GM18868 (cell line): Measurements from ENCODE around the gene ISYNA1.

Experiments
- ATAC-seq: cut with Tn5 transposase; IDR thresholded peaks from one replicate; pipeline ENCODE4 v1.9.1; 2021; ENCODE audit warnings: mild to moderate bottlenecking, moderate library complexity; ENCODE audit not compliant: unreplicated experiment

Gene ISYNA1

DNA sequence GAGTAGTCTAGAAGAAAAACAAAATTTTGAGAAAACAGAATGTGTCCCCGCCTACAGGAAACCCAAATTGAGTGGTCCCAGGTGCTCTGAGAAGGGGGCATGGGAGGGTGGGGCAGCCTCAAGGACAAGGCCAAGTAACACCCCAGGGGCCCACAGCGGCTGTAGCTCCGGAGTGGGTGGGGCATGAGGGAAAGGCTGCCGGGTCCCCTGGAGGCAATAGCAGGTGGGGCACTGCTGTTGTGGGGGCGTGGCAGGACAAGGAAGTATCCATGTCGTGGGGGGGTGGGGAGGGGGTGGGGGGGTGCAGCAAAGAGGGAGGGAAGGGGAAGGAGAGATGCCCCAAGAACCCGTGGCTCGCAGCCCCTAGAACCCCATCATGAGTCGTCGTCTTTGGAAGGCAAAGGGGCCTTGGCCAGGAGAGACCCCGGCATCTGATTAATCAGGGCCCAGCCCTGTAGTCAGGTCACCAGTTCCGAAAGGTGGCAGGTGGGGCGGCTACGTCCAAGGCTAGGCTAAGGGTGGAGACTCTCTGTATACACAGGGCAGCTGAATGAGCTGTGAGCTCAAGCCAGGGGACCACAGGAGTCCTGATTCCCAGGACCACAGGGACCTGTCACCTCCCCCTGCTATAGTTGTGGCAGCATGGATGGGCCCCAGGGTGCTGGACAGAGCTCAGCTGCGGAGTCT is 7.5 kb upstream of the ISYNA1 start:
- no peak for ATAC-seq

DNA sequence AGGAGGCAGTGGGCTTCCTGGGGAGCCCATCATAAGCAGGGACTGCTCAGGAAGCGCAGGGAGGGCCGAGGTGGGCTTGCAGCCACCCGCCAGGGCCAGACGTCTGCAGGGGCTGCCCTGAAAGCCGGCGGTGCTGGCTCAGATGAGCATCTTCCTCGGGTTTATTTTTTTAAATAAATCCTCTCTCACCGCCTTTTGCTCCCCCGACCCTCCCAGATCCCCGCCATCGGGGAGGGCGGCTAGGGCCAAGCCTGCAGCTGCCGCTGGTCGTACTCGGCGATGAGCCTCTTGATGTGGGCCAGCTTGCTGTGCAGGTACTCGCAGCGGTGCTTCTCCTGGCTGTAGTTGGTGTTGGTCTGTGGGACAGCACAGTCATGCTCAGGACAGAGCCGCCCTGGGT is 6.6 kb upstream of the ISYNA1 start:
- no peak for ATAC-seq

DNA sequence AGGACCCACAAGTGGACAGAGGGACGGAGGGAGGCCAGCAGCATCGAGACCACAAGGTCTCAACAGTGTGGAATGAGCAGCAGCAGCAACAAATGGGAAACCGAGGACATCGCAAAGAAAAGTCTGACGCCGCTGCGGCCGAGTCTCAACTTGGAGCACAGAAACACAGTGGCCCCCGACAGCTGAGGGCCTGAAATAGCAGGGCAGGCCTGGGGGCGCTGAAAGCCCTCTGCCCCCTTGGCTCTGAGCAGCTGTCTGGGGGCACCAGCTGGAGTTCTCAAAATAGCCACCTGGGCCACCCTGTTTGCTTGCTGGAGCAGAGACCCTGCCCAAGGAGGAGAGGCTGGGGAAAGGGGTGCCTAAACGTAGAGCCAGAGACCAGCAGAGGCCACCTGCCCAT is 5.9 kb upstream of the ISYNA1 start:
- ATAC-seq: no peak

DNA sequence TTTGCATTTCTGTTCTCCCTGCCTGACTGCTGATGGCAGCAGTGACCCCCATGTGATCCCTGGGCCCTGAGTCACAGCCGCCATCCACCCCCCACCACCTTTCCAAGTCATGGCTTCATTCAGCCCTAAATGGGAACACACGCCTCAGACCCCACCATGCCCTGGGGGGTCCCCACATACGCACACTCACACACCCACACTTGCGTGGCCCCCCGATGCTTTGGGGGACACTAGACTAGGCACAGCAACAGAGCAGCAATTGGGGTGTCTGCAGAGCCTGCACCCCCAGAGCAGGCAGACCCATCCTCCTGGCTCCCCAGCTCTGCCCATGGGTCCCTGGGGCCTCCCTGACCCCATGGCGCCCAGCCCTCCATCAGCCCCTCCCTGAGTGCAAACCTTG is 5.5 kb upstream of the ISYNA1 start:
- no peak for ATAC-seq

DNA sequence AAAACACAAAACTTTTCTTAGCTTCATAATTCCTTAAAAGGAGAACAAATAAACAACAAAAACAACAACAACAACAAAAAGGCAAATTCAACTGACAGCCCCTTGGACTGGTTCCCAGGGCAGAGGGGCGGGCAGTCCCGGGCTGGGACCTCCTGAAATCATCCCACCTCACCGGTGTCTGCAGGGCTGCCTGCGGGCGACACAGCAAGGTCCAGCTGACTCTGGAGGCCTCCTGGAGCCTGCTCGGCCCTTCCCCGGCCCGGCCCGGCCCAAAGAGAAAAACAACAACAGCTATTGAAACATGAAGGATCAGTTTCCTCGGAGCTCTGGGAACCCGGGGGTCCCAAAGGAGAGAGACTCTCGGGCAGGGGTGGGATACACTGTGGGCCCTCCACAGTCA is 5.0 kb upstream of the ISYNA1 start:
- ATAC-seq: no peak

DNA sequence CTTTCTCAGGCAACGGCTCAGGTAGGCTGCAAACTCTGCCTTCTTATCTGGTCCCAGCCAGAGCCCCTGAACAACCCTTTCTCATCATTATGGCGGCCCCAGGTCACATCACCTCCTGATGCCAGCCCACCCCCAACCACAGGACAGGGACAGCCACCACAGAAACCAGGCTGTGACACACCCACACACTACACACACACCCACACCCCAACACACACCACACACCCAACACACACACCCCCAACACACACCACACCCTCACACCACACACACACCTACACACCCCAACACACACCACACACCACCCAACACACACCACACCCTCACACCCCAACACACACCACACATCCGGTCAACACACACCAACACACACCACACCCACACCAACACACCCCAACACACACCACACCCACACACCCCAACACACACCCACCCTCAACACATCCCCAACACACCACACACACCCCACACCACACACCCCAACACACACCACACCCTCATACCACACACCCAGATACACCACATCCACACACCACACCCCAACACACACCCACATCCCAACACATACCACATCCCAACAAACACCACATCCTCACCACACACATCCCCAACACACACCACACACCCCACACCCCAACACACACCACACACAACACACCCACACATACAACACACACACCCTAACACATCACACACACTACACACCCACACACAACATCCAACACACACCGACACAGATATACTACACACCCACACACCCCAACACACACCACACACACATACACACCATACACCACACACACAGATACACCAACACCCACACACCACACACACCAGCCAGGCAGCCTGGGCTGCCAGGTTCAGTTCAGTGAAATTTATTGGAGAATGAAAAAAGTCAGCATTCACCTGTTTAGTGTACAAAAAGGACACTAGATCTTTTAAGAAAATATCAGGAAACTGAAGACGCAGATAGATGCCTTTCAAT is 4.2 kb upstream of the ISYNA1 start:
- ATAC-seq: no peak

DNA sequence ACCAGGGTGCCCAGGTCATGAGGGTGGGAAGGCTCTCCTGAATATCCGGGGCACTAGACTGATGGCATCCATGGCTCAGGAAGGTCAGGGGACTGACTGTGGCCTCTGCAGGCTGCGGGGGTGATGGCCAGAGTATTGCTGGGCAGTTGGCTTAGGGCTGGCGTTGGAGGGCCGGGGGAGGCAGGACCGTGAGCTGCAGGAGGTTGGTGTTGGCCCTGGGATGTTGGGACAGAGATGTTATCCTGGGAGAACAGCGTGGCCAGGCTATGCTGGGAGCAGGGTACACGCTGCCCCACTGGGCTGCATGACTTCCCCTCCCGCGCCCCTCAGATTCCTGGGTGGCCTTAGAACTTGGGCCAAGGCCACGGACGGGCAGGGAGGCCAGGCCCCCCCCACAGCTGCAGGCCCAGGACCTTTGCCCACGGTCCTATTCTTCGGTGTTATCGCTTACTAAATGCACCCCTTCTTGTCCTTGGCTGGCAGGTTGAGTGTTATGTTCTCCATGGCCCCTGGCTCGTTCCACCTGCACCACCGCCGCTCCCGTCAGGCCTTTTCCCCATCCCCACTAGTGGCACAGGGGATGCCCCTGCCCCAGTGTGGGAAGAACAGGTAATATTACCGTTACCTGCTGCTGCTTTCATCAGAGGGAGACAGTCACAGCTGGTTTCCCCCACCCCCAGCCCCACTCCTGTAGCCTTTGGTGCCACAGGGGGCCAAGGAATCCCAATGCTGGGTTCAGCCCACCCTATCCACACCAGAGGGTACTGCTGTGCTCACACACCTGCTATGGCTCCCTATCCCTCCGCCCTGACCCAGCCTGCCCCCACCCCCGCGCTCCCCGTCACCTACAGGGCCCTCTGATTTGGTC is 3.2 kb upstream of the ISYNA1 start:
- no peak for ATAC-seq

DNA sequence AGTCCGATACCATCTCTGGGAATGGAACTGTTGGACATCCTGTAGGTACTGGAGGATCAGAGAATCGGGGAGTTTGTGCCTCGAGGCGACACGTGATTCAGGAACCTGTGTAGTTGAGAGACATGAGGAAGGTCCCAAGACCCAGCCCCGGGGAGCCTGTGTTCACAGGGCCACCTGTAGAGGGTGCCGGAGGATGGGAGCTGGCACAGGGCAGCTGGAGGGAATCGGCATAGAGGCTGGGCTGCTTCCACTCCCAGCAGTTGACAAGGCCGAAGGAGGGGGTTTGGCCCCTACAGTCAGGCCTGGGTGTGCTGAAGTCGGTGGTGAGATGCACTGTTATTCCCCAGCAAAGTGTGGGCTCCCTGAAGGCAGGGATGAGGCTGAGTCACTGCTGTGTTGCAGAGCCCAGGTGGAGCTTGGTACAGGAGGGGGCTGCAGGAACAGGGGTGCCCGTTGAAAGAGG is 2.5 kb upstream of the ISYNA1 start:
- ATAC-seq: no peak

DNA sequence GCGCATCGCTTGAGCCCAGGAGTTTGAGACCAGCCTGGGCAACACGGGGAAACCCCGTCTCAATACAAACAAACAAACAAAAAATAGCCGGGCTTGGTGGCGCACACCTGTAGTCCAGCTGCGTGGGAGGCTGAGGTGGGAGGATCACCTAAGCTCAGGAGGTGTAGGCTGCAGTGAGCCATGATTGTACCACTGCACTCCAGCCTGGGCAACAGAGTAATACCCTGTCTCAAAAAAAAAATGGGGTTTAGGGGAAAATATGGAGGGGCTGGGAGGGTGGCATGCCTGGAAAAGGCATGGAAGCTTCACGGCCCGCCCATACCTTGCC is 1.9 kb upstream of the ISYNA1 start:
- ATAC-seq: no peak

DNA sequence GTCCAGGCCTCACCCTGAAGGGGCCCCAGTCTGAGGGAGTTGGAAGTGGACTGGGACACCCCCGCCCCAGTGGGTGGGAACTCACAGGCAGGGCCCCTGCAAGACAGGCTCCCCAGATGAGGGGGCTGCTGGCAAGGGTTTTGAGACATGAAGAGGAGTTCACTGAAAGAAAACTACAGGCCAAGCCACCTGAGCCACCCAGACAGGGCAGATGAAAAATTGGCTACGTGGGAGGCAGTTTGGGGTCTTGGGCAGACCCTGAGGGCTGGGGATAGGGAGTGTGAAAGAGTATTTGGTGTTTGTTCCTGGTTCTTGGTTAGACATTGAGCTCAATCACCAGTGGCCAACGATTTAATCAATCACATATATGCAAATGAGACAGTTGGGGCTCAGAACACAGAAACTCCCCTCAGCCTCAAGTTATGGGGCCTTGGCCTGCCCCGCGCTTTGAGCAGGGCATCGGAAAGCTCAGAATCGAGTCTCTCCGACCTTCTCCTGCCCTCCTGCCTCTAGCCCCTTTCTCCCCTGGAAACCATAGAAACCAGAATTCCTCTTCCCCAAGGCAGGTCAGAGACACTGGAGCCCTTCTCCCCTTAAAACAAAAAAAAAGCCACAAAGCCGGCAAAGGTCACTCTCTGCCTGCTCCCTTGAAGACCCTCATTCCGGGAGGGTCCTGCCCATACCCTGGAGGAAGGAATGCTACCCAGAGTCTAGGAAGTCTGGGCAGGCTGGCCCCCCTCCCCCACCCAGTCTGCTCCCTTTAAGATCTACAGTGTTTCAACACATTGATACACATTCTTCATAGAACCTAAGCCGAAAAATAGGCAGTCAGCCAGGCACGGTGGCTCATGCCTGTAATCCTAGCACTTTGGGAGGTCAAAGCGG is 1.3 kb upstream of the ISYNA1 start:
- no peak for ATAC-seq

DNA sequence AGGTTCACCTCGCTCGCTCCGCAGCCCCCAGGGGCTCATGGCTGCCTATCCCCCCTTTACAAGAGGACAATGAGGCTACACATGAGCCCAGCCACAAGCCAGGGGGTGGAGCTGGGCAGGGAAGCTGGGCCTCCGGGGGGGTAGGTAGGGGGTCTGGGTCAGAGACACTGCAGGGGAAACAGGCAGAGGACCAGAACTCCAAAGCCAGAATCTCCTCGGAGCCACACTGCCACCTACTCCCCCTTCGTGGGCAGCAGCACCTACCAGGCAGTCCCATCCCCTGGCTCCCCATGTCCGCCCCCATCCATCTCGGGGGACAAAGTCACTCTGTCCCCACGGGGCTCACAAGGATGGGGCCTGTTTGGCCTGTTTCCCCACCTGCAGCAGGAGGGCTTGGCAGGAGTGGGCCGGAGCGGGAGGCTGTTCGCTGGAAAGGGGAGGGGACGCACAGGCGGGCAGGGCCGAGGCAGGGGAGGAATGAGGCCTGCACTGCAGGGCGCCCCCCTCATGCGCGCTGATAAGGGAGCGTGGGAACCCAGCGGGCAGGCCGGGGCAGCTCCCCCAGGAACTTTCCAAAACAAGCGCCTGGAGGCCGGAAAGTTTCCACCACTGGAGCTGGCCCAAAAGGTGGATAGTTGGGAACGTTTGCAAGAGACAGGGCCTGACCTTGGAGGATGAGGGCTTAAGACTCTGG is 545 bp upstream of the ISYNA1 start:
- ATAC-seq: no peak

DNA sequence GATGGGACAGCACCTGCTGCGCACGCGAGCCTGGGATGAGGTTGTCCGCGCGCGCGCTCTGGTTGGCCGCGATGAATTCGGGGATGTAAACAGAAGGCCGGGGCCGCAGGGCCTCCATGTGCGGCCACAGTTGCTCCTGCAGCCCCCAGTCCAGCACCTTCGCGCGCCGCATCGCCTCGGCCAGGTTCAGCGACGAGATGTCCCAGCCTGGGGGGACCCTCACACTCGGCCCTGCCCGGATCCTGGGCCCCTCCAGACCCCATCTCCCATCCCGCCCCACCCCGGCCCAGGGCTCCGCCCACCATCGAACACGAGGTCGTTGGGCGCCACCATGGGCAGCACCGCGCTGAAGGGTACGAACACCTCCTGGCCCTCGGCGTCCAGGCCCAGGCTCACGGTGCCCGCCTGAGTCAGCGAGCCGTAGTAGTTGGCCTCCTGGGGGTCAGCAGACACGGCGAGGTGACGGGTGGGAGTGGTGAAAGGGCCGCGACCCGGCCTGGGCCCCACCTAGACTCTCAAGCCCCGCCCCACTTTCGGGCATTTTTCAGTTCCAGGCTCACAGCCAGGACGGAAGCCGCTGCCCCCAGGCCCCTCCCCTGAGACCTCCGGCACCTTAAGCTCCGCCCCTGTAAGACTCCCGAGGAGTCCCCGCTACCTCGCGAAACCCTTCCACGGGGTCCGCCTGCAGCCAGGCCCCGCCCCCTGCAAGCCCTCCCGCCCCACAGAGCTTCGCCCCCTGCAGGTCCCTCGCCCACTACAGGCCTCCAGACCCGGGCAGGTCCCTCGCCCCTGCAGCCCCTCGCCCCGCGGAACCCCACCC is 1.1 kb downstream of the ISYNA1 start:
- peak; percentile 40 for ATAC-seq

DNA sequence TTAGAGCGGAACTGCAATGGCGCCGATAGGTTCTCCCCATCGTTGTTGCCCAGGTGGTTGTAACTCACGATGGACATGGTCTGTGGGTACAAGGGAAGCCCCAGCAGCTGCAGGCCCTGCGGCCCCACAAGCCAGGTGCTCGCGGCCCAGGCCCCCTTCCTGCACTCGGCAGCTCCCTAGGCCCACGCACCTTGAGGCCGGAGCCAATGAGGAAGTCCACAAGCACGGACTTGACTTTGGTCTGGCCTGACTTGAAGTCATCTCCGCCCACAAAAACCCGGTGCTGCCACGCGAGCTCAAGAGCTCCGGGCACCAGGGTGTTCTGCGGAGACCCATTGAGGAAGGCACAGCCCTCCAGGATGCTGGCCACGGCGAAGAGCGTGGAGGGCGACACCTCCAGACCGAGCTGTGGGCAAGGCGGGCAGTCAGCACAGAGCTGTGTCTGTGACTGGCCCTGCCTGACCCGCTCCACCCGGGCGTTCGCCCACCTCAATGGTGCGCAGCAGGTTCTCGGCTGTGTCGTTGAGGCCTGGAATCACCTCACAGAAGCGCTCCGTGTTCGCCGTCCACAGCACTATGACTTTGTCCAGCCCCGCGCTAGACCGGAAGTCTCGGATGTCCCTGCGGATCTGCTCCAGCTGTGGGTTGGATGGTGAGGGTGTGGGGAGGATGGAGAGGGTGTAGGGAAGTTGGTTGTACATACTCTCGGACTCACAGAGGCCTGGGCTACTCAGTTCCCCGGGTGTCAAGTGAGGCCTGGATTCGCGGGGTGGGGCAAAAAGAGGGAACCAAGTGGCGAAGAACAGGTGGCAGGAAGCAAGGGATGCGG is 1.9 kb downstream of the ISYNA1 start:
- ATAC-seq: no peak

DNA sequence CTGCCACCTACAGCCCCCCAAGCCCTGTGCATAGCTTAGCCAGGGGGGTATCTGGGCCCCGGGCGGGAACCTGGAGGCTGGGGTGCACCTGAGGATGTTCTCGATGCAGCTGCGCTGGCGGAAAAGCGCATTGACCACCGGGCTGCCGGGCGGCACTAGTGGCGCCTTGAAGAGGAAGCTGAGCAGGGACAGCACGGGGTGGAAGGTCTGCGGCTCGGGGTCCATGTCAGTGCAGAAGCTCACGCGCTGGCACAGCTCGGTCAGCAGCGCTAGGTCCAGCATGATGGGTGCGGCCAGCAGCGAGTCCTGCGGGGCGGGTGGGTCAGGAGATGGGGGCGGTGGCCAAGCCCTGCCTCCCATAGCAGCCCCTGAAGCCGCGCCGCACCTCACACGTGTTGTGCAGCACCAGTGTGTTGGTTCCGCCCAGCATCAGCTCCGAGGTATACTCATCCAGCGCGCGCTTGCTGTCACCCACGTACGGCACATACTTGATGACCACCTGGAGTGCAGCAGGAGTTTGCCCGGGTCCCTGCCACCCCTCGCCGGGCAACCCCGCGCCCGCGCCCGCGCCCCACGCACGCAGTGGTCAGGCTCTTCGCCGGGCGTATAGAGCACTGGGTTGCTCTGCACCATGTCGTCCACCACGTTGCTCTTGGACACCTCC is 2.6 kb downstream of the ISYNA1 start:
- no peak for ATAC-seq

DNA sequence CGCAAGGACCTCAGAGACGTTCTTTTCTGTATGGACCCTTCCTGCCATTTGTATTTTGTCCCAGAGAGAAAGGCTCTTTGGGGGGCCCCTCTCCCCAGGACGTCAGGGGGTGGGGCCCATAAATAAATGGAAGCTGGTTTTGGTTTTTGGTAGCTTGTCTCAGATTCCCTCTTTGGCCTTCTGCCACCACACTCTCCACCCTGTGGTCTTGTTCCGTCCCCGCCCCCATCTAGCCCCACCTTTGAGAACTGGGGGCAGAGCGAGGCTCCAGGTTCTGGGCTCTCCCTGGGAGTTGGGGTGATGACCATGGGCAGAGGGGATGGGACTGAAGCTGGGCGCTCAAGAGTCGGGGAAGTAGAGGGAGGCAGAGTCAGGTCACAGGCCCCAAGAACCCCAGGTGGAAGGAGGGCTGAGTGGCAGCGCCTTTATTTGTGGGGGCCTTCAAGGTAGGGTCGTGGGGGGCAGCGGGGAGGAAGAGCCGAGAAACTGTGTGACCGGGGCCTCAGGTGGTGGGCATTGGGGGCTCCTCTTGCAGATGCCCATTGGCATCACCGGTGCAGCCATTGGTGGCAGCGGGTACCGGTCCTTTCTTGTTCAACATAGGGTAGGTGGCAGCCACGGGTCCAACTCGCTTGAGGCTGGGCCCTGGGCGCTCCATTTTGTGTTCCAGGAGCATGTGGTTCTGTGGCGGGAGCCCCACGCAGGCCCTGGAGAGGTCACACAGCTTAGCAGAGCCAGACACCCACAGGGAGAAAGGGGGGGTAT is 3.3 kb downstream of the ISYNA1 start:
- no peak for ATAC-seq

DNA sequence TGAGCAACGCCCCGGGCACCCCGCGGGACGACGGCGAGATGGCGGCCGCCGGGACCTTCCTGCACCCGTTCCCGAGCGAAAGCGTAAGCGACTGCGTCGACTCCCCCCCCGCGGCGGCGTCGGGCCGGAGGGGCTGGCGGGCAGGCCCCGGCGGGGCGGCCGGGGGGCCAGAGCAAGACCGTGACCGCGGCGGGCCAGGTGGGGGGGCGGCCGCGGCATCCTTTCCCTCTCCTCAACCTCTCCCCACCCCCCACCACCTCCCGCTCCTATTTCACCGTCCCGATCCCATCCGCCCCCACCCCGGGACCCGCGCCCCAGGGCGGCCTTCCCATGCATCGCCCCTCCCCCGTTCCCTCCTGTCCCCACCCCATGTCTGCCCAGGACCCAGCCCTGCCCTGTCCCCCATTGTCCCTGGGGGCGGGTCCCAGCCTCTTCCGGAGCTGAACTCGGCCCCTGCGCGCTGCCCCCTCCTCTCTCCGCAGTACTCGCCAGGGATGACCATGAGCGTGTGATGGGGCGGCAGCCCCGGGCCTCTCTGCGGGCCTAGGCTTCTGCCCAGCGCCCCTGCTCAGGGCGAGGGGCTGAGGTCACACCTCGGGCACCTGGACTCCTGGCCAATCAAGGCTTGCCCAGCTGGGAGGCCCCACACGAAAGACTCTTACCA is 4.1 kb downstream of the ISYNA1 start:
- ATAC-seq: no peak
